ENCODE data around the gene PPP1R10. TPM values are rescaled to one million over a fixed set of nuclear protein-coding genes. Genes with fewer than 3 reads are reported as not detected.

PPP1R10 gene
- polyA plus RNA-seq, 1 experiment, result 43.2 TPM

DNA sequence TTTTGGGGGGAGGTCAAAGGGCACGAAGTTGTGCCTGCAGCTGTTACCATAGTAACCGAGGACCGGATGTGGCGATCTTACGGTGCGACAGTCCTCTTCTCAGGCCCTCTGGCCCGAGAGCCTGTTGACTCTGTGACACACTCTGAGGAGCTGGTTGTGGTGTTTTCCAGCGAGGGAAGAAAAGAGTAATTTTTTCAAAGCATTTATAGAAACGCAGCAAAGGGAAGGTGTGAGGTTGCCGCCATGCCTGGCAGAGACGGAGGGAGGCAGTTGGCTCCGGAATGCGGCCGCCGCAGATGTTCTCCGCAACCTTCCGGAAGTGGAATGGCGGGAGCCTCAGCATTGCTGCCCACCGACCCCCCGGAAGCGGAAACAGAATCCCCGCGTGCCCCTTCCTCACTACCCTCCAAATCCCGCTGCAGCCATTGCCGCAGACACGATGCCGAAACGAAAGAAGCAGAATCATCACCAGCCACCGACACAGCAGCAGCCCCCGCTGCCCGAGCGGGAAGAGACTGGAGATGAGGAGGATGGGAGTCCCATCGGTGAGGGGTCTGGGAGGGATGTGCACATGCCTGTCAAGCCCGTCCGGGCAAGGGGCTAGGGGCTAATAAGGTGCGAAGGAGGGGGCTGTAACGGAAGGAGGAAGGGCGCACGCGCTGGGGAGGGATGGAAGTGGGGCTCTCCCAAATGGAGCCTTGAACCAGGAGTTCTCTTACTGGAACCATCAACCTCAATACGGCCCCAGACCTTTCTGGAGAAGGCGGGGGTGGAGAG is 59.9 kb downstream of the PPP1R10 start, which contains the start of gene PRR3:
Gene PRR3 (plus strand): TSS at position 390 of the 777 bp plus-strand sequence. CDS start 50 bp downstream, at position 440.
- CTCF ChIA-PET, result interaction anchor here (0.6 to 6.7 kb wide), 4 partner anchors 14 to 75 kb away, joined by 3 to 101 read pairs (median 4); no protein-coding TSS in a partner anchor
- DNase-seq (ENCODE audit: low read depth, low spot score), result peak; percentile 46
- H3K27me3 ChIP-seq (ENCODE audit: control insufficient read depth, insufficient read depth, low read length), result no peaks in the 10 kb centered on the region

DNA sequence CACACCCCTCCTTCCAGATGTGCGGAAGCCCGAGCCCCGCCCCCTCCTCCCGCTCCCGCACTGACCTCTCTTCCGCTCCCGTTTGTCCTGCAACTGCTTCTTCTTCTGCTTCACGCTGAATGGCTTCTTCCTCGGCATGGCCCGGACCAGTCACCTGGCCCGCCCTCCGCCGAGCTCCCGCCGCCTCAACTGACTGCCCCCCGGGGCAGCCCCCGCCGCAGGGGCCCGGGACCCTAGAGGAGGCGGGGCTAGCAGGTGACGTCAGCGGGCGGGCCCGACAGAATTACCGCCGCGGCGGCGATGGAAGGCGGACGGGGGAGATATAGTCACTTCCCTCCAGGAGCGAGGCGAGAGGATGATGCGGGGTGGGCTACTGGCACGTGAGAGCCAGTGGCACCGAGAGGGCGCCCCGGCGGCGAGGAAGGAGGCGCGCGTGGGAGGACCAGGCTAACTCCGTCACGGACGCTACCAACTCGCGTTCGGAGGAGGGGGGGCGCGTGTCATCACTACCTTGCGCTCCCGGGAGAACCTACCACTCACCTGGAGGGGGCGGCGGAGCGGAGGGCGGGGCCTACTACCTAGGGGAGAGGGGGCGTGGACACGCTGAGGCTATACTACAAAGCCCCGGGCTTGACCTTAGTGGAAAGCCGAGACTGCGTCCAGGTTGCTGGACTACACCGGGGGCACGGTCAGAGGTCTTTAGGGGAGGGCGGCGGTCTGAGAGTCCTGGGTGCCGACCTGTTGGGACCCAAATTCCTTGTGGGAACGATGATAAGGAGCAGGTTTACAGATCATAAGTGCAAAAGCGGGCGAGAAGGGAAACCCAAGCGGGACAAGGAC is 60.8 kb downstream of the PPP1R10 start, which contains the start of gene GNL1:
Gene GNL1 (minus strand): TSS at position 424 of the 840 bp plus-strand sequence. CDS start 286 bp downstream, at position 138.
- Histone ChIP-seq H3K9me3 (ENCODE audit: control insufficient read depth, insufficient read depth, low read length) (no peaks in the 10 kb centered on the region), H3K27ac (ENCODE audit: low read depth, low read length) (peak within 1 kb of the TSS; percentile 97), H3K4me3 (ENCODE audit: low read depth, low read length) (peak within 1 kb of the TSS; percentile 100), H3K27me3 (ENCODE audit: control insufficient read depth, insufficient read depth, low read length) (no peaks in the 10 kb centered on the region)
- DNase-seq (ENCODE audit: low read depth, low spot score), result peak; percentile 65
- POLR2A ChIA-PET, result interaction anchor here (0.8 to 1.7 kb wide), 4 partner anchors 10 to 58 kb away, joined by 3 to 14 read pairs (median 4); partner anchors contain the start of gene ABCF1
- CTCF ChIA-PET, result interaction anchor here (6.7 kb wide), 1 partner anchor 13 kb away, joined by 101 read pairs; no protein-coding TSS in a partner anchor
- TF ChIP-seq, protein P1, sequence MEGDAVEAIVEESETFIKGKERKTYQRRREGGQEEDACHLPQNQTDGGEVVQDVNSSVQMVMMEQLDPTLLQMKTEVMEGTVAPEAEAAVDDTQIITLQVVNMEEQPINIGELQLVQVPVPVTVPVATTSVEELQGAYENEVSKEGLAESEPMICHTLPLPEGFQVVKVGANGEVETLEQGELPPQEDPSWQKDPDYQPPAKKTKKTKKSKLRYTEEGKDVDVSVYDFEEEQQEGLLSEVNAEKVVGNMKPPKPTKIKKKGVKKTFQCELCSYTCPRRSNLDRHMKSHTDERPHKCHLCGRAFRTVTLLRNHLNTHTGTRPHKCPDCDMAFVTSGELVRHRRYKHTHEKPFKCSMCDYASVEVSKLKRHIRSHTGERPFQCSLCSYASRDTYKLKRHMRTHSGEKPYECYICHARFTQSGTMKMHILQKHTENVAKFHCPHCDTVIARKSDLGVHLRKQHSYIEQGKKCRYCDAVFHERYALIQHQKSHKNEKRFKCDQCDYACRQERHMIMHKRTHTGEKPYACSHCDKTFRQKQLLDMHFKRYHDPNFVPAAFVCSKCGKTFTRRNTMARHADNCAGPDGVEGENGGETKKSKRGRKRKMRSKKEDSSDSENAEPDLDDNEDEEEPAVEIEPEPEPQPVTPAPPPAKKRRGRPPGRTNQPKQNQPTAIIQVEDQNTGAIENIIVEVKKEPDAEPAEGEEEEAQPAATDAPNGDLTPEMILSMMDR (IDR thresholded peaks at IDR 0.05; ENCODE audit: low read depth, low read length), result 0 out of 2 replicates have a peak, but pooled peaks have one; percentile 8

More for the DNA sequence above, 59.9 kb downstream of the PPP1R10 start, which contains the start of gene PRR3:
- TF ChIP-seq, protein P1 (IDR thresholded peaks at IDR 0.05; ENCODE audit: low read depth, low read length), result no peak
- Histone ChIP-seq H3K9me3 (ENCODE audit: control insufficient read depth, insufficient read depth, low read length) (no peaks in the 10 kb centered on the region), H3K27ac (ENCODE audit: low read depth, low read length) (peak within 1 kb of the TSS; percentile 97), H3K4me3 (ENCODE audit: low read depth, low read length) (peak within 1 kb of the TSS; percentile 100)
- POLR2A ChIA-PET, result interaction anchor here (0.6 to 1.7 kb wide), 8 partner anchors 9 to 60 kb away, joined by 3 to 14 read pairs (median 4); partner anchors contain the start of genes ABCF1 and PPP1R10

GRCh38 chr6:30555816-30556065 is 61.3 kb downstream of the PPP1R10 start:
- peak overlapping the region; percentile 100 for H3K4me3 ChIP-seq (ENCODE audit: low read depth, low read length)
- CTCF ChIA-PET, result interaction anchor here (6.7 kb wide), 1 partner anchor 13 kb away, joined by 101 read pairs; no protein-coding TSS in a partner anchor
- POLR2A ChIA-PET, result interaction anchor here (1.3 kb wide), 1 partner anchor 15 kb away, joined by 3 read pairs; the partner anchor contains the start of gene ABCF1
- TF ChIP-seq, protein P1 (IDR thresholded peaks at IDR 0.05; ENCODE audit: low read depth, low read length), result no peak
- no peak for DNase-seq (ENCODE audit: low read depth, low spot score)
- no peaks in the 10 kb centered on the region for H3K9me3 ChIP-seq (ENCODE audit: control insufficient read depth, insufficient read depth, low read length)
- H3K27me3 ChIP-seq (ENCODE audit: control insufficient read depth, insufficient read depth, low read length), result no peaks in the 10 kb centered on the region
- H3K27ac ChIP-seq (ENCODE audit: low read depth, low read length), result peak overlapping the region; percentile 97

- TF ChIP-seq, protein P1 (IDR thresholded peaks at IDR 0.05; ENCODE audit: low read depth, low read length), result no peak
- no peak for DNase-seq (ENCODE audit: low read depth, low spot score)
- ChIA-PET POLR2A (interaction anchor here (1.3 kb wide), 1 partner anchor 16 kb away, joined by 3 read pairs; the partner anchor contains the start of gene ABCF1), CTCF (interaction anchor here (0.7 to 6.7 kb wide), 3 partner anchors 9 to 23 kb away, joined by 3 to 101 read pairs (median 3); no protein-coding TSS in a partner anchor)
- H3K4me3 ChIP-seq (ENCODE audit: low read depth, low read length), result peak overlapping the region; percentile 100
- peak overlapping the region; percentile 97 for H3K27ac ChIP-seq (ENCODE audit: low read depth, low read length)
- H3K9me3 ChIP-seq (ENCODE audit: control insufficient read depth, insufficient read depth, low read length), result no peaks in the 10 kb centered on the region
- H3K27me3 ChIP-seq (ENCODE audit: control insufficient read depth, insufficient read depth, low read length), result no peaks in the 10 kb centered on the region
Observed at GRCh38 chr6:30554962-30555815, 61.9 kb downstream of the PPP1R10 start.
